HG02759 (cell line): ENCODE results near the gene SCN8A.
"Not testable (repeated sequence)": the region's sequence is repeated elsewhere in the genome, so short reads cannot be mapped to it uniquely, and the experiment has no call there.

Source experiments
- ATAC-seq: cut with Tn5 transposase; IDR thresholded peaks from one replicate; pipeline ENCODE4 v1.9.1; 2021; ENCODE audit warnings: mild to moderate bottlenecking, moderate library complexity; ENCODE audit not compliant: unreplicated experiment

Gene SCN8A

GRCh38 chr12:51755251-51755650 is 164.2 kb downstream of the SCN8A start:
- ATAC-seq, result no peak

GRCh38 chr12:51759175-51759574 is 168.1 kb downstream of the SCN8A start:
- no peak for ATAC-seq

DNA sequence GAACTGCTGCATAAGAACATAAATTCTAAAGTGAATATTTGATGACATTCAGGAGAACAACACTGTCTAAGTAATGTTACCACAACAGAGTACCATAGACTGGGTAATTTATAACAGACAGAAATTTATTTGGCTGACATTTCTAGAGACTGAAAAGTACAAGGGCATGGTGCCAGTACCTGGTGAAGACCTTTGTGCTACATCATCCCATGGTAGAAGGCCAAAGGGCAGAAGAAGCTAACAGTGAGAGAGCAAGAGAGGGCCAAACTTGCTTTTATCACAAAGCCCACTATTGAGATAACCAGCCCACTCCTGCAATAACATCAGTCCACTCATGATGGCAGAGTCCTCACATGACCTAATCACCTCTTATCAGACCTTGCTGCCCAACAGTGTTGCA is 168.7 kb downstream of the SCN8A start:
- no peak for ATAC-seq

DNA sequence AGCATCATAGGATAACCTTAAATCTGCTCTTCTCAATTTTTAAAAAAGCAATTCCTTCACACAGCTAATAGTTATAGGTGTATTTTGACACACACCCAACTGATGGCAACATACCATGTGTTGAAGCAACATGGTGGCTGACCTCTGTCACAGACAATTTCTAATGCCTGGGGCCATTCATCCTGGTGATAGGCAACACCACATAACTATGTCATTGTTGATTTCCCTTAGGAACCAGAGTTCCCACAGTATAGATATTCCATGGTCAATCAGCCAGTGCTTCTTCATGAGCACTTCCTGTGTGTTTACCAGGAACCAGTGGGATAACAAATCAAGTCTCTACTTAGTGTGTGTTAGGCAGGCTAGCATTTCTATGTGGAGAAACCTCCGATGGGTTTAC is 169.2 kb downstream of the SCN8A start:
- no peak for ATAC-seq

DNA sequence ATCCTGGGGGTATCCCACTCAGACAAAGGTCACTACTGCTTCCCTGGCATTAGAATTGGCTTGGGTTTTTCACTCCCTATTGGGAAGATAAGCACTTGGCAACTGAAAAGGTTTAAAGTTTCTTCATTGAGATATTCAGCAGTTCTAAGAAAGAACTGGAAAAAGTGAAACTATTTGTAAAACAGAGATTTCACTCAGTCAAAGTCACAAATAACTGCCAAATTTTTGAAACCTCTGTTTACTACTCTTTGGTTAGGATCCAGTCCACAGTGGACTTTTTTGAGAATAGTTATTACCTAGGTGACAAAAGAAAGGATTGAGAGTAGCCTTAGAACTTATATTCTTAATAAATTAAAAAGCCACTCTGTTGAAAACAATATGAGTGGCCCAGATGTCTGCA is 172.7 kb downstream of the SCN8A start:
- no peak for ATAC-seq

- no peak for ATAC-seq
Measured at GRCh38 chr12:51766067-51766676, 175.1 kb downstream of the SCN8A start.

GRCh38 chr12:51771008-51771407 is 180.0 kb downstream of the SCN8A start:
- no peak for ATAC-seq

- no peak for ATAC-seq
Measured at GRCh38 chr12:51773145-51773869, 182.3 kb downstream of the SCN8A start.

DNA sequence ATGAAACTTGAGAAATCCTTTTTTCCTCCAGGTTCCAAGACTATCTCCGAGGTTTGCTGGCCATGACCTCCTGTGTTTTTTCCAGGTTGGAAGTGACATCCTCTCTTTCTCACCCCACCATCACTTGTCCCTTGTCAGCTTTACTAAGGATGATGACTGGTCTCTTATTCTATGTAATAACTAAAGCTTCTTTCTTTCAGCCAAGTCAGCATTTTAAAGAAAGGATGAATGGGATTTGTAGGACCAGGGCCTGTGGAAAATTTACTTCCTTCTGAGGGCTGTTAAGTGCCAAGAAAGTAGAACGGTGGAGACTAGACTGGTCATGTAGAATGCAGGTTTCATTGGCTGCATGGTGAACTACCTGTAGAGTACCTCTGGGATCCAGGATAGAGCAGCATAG is 183.9 kb downstream of the SCN8A start:
- no peak for ATAC-seq

- ATAC-seq, result no peak
Measured at GRCh38 chr12:51777457-51777856, 186.4 kb downstream of the SCN8A start.

GRCh38 chr12:51777973-51778372 is 186.9 kb downstream of the SCN8A start:
- ATAC-seq, result no peak

GRCh38 chr12:51779876-51780275 is 188.8 kb downstream of the SCN8A start:
- no peak for ATAC-seq

GRCh38 chr12:51784688-51785087 is 193.7 kb downstream of the SCN8A start:
- no peak for ATAC-seq

- no peak for ATAC-seq
Measured at GRCh38 chr12:51785906-51786305, 194.9 kb downstream of the SCN8A start.

GRCh38 chr12:51788876-51789275 is 197.8 kb downstream of the SCN8A start:
- no peak for ATAC-seq

DNA sequence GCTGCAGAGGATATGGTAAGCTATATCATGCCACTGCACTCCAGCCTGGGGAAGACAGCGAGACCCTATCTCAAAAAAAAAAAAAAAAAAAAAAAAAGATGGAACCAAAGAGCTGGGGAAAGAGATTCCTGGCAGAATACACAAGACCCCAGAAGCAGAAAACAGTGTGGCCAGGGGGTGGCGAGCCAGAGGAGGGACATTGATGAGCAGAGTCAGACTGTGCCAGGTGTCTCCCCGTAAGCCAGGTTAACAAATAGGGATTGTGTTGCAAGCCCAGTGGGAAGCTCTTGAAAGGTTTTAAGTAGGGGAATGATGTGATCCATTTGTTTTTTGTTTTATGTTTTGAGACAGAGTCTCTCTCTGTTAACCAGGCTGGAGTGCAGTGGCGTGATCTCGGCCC is 201.4 kb downstream of the SCN8A start:
- no peak for ATAC-seq

DNA sequence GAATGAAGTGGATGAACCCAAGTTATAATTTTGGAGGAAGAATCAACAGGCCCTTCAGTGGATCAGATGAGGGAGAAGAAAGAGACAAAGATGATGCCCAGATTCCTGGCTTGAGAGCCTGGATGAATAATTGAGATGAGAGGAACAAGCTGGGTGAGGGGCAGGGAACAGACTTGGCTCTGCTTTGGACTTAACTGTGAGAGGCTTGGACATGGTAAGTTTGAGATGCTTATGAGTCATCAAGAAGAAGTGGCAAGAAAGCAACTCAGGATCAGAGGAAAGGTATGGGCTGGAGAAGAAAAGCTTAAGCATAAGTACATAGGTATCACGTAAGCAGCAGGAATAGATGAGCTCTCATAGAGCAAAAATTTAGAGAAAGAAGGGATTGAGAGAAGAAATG is 202.2 kb downstream of the SCN8A start:
- ATAC-seq, result no peak

DNA sequence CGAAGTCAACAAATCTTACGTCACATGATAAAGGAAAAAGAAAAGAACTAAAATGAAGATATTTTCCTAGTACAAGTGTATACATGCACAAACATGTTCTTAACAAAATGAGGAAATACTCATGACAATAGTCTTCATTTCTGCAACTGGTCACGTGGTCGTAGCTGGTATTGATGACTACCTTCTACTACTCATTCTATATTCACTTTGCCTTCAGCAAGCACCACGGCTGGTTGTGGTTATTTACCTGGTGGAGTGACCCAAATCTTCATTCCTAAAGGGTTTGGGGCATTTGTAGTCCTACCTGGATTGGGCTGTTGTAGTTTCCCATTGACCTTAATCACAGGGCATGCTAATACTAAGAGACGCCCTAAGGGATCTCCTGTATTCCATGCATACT is 206.3 kb downstream of the SCN8A start:
- no peak for ATAC-seq

- not testable (repeated sequence) for ATAC-seq
Measured at GRCh38 chr12:51798051-51798450, 207.0 kb downstream of the SCN8A start.

DNA sequence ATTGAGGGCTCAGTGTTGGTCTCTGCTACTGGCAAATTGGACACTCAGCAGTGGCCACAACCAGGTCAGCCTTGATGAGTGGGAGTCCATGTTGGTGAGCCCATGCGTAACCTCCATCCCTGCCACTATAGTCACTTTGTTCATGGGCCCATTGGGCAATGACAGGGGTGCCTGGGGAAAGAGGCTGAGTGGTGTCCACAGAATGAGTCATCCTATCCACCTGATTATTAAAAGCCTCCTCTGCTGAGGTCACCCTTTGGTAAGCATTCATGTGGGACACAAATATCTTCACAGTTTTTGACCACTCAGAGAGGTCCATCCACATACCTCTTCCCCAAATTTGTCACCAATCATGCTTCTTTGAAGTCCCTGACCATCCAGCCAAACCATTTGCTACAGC is 207.5 kb downstream of the SCN8A start:
- no peak for ATAC-seq

- ATAC-seq, result no peak
Measured at GRCh38 chr12:51801027-51801426, 210.0 kb downstream of the SCN8A start.

DNA sequence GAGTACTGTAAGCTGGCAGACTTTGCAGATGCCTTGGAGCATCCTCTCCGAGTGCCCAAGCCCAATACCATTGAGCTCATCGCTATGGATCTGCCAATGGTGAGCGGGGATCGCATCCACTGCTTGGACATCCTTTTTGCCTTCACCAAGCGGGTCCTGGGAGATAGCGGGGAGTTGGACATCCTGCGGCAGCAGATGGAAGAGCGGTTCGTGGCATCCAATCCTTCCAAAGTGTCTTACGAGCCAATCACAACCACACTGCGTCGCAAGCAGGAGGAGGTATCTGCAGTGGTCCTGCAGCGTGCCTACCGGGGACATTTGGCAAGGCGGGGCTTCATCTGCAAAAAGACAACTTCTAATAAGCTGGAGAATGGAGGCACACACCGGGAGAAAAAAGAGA is 215.9 kb downstream of the SCN8A start:
- no peak for ATAC-seq

GRCh38 chr12:51809193-51809592 is 218.2 kb downstream of the SCN8A start:
- ATAC-seq, result no peak
